ENCODE data around the gene RECQL5.
"Not testable (repeated sequence)": the region's sequence is repeated elsewhere in the genome, so short reads cannot be mapped to it uniquely, and the experiment has no call there.

RECQL5 gene

GRCh38 chr17:75649687-75650086 lies 17.3 kb downstream of the RECQL5 start:
- DNase-seq (ENCODE audit: low read depth in 1 of 2, low spot score in 1 of 2): no peak

- DNase-seq (ENCODE audit: low read depth in 1 of 2, low spot score in 1 of 2): no peak
Observed at GRCh38 chr17:75647921-75648320, 19.0 kb downstream of the RECQL5 start.

- no peak for DNase-seq (ENCODE audit: low read depth in 1 of 2, low spot score in 1 of 2)
Observed at GRCh38 chr17:75647061-75647460, 19.9 kb downstream of the RECQL5 start.

GRCh38 chr17:75646638-75646992 lies 20.3 kb downstream of the RECQL5 start:
- no peak for DNase-seq (ENCODE audit: low read depth in 1 of 2, low spot score in 1 of 2)

GRCh38 chr17:75645889-75646637 lies 20.9 kb downstream of the RECQL5 start:
- no peak for DNase-seq (ENCODE audit: low read depth in 1 of 2, low spot score in 1 of 2)

- no peak for DNase-seq (ENCODE audit: low read depth in 1 of 2, low spot score in 1 of 2)
Observed at GRCh38 chr17:75645501-75645888, 21.5 kb downstream of the RECQL5 start.

- no peak for DNase-seq (ENCODE audit: low read depth in 1 of 2, low spot score in 1 of 2)
Observed at GRCh38 chr17:75643643-75644017, 23.3 kb downstream of the RECQL5 start.

- no peak for DNase-seq (ENCODE audit: low read depth in 1 of 2, low spot score in 1 of 2)
Observed at GRCh38 chr17:75642784-75643642, 23.9 kb downstream of the RECQL5 start.

- DNase-seq (ENCODE audit: low read depth in 1 of 2, low spot score in 1 of 2): no peak
Observed at GRCh38 chr17:75642182-75642783, 24.7 kb downstream of the RECQL5 start.

- DNase-seq (ENCODE audit: low read depth in 1 of 2, low spot score in 1 of 2): no peak
Observed at GRCh38 chr17:75641343-75641742, 25.6 kb downstream of the RECQL5 start.

- no peak for DNase-seq (ENCODE audit: low read depth in 1 of 2, low spot score in 1 of 2)
Observed at GRCh38 chr17:75640556-75641119, 26.3 kb downstream of the RECQL5 start.

GRCh38 chr17:75639771-75640555 lies 27.0 kb downstream of the RECQL5 start:
- DNase-seq (ENCODE audit: low read depth in 1 of 2, low spot score in 1 of 2): no peak

GRCh38 chr17:75639327-75639726 lies 27.6 kb downstream of the RECQL5 start:
- no peak for DNase-seq (ENCODE audit: low read depth in 1 of 2, low spot score in 1 of 2)

- DNase-seq (ENCODE audit: low read depth in 1 of 2, low spot score in 1 of 2): no peak
Observed at GRCh38 chr17:75638893-75639292, 28.1 kb downstream of the RECQL5 start.

GRCh38 chr17:75638039-75638438 lies 28.9 kb downstream of the RECQL5 start:
- DNase-seq (ENCODE audit: low read depth in 1 of 2, low spot score in 1 of 2): not testable (repeated sequence)

- no peak for DNase-seq (ENCODE audit: low read depth in 1 of 2, low spot score in 1 of 2)
Observed at GRCh38 chr17:75637551-75637950, 29.4 kb downstream of the RECQL5 start.

GRCh38 chr17:75637143-75637538 lies 29.8 kb downstream of the RECQL5 start:
- no peak for DNase-seq (ENCODE audit: low read depth in 1 of 2, low spot score in 1 of 2)

- no peak for DNase-seq (ENCODE audit: low read depth in 1 of 2, low spot score in 1 of 2)
Observed at GRCh38 chr17:75636381-75637142, 30.4 kb downstream of the RECQL5 start.

- DNase-seq (ENCODE audit: low read depth in 1 of 2, low spot score in 1 of 2): no peak
Observed at GRCh38 chr17:75635610-75636202, 31.2 kb downstream of the RECQL5 start.

All from activated T-helper 1 cell treated with anti-CD3 and anti-CD28 coated beads, Interleukin-2, amount 50 U/mL, for 16 hours (primary cell).